GM19328 (cell line): ENCODE data around the gene CARNS1.

Experiments
- ATAC-seq: cut with Tn5 transposase; IDR thresholded peaks from one replicate; pipeline ENCODE4 v1.9.1; 2021; ENCODE audit warnings: mild to moderate bottlenecking, moderate library complexity; ENCODE audit not compliant: unreplicated experiment

The CARNS1 gene

GRCh38 chr11:67408437-67409200, 6.9 kb upstream of the CARNS1 start:
- no peak for ATAC-seq

DNA sequence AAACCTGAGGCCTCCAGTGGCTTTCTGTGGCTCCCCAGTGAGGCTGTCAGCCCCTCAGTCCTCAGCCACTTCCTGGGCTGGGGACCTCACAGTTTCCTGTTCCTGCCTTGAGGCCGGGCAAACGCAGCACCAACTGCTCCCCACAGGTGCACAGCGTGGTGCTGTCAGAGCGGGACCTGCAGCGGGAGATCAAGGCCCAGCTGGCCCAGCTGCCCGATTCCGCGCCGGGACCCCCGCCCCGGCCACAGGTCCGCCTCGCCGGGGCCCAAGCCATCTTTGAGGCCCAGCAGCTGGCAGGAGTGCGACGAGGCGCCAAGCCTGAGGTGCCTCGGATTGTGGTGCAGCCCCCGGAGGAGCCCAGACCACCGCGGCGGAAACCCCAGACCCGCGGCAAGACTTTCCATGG, 6.2 kb upstream of the CARNS1 start:
- no peak for ATAC-seq

GRCh38 chr11:67409781-67410368, 5.6 kb upstream of the CARNS1 start:
- no peak for ATAC-seq

GRCh38 chr11:67410369-67410831, 5.1 kb upstream of the CARNS1 start:
- no peak for ATAC-seq

DNA sequence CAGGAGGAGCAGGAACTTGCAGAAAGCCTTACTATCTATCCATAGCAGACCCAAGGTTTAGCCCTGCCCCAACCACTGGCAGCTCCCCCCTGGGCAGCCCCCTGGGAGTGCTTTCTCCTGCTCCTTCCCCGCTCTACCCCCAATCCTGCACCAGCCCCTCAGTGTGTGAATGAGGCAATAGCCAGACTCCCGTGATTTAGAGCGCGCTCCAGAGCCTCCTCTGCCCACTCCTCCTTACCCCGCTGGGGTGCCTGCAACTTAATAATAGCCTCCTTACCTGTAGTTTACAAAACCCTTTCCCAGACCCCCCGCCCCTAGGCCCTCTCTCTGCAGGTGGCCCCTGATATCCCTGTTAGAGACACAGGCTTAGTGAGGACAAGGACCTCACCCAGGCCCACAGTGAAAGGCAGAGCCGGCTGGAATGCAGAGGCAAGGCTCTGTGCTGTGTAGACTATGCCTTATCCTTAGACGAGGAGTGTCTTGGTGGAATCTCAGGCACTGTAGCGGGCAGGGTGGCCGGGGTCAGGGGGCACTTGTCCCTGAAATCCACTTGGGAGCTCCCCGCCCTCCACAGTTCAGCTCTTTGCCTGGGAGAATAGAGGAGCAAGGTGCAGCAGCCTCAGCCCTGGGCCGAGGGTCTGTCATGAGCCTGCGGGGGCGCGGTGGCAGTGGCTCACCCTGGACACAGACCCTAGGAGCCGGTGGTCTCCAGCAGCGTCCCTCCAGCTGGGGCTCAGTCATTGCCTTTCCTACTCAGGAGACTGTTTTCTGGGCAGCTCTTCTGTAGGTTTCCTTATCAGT, 4.3 kb upstream of the CARNS1 start:
- ATAC-seq: no peak

GRCh38 chr11:67411785-67412152, 3.7 kb upstream of the CARNS1 start:
- ATAC-seq: no peak

DNA sequence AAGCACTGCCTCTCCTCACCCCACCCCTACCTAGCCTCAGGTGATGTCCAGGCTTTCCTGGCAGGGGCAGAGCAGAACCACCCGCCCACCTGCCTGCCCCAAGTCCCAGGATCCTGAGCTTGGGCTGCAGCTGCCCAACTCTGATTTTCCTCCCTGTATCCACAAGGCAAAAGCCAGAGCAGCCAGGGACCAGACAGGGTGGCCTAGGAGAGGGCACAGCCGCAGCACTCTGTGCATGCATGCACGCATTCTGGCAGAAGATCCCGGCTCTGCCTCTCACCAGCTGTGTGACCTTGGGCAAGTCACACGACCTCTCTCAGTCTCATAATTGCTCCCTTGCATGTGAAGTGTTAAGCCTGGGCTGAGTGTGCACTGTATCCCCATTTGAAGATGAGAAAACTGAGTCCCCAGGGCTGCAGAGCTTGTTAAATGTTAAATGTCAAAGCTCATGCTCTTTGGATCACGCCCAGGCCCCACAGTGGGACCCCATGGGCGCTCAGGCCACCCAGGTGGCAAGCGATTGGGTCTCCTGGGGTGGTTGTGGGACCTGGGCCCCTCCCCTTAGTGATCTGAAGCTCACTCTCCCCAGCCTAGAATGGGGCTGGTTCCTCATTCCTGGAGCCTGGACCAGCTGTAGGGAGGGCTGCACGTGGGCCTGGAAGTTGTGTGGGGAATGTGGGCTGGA, 2.8 kb upstream of the CARNS1 start:
- ATAC-seq: no peak

GRCh38 chr11:67413266-67413849, 2.1 kb upstream of the CARNS1 start:
- ATAC-seq: no peak

- no peak for ATAC-seq
Measured at GRCh38 chr11:67416416-67417335, 1.2 kb downstream of the CARNS1 start.

- ATAC-seq: no peak
Measured at GRCh38 chr11:67417425-67417824, 1.9 kb downstream of the CARNS1 start.

DNA sequence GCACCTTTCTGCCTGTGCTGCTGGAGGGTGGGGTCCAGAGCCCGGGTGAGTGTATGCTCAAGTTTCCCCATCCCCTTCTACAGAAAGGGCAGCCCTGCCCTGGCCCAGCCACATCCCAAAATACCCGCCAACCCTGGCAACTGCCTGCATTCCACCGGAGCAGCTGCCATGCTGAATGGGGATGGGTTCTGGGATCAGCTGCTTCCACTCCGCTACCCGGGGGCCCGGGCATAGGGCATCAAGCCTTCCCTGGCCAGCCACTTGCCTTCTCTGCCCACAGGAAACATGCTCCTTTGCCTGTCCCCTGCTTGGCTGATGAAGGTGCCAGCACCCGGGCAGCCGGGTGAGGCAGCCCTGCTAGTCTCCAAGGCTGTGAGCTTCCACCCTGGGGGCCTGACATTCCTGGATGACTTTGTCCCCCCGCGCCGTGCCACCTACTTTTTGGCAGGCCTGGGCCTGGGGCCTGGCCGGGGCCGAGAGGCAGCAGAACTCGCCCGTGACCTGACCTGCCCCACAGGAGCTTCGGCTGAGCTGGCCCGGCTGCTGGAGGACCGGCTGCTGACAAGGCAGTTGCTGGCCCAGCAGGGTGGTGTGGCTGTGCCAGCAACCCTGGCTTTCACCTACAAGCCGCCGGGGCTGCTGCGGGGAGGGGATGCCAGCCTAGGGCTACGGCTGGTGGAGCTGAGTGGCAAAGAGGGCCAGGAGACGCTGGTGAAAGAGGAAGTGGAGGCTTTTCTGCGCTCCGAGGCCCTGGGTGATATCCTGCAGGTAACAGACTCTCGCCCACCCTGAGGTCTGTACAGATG, 3.2 kb downstream of the CARNS1 start:
- ATAC-seq: no peak

DNA sequence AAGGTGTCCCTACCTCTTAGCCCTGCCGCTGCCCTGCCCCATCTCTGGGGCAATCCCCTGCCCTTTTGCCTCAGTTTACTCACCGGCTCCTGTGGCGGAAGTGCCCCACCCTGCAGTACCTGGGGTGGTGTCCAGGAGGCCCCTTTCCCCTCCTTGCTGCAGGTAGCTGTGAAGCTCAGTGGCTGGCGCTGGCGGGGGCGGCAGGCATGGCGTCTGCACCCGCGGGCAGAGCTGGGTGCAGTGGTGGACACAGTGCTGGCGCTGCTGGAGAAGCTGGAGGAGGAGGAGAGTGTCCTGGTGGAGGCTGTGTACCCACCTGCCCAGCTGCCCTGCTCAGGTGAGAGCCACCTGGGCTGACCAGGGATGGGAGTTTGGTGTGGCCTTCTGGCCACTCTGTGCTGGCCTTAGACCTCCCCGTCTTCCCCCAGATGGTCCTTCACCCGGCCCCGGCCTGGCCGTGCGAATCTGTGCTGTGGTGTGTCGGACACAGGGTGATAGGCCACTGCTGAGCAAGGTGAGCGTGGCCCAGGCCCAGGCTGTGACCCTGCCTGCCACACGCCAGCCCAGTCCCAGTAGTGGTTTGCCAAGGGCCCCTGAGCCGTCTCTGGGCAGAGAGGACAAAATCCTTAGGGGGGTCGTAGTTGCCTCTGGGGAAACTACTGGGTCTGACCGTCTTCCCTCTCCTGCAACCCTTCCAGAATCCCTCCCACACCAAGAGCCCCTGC, 4.0 kb downstream of the CARNS1 start:
- ATAC-seq: no peak

- ATAC-seq: no peak
Measured at GRCh38 chr11:67420147-67420645, 4.7 kb downstream of the CARNS1 start.

DNA sequence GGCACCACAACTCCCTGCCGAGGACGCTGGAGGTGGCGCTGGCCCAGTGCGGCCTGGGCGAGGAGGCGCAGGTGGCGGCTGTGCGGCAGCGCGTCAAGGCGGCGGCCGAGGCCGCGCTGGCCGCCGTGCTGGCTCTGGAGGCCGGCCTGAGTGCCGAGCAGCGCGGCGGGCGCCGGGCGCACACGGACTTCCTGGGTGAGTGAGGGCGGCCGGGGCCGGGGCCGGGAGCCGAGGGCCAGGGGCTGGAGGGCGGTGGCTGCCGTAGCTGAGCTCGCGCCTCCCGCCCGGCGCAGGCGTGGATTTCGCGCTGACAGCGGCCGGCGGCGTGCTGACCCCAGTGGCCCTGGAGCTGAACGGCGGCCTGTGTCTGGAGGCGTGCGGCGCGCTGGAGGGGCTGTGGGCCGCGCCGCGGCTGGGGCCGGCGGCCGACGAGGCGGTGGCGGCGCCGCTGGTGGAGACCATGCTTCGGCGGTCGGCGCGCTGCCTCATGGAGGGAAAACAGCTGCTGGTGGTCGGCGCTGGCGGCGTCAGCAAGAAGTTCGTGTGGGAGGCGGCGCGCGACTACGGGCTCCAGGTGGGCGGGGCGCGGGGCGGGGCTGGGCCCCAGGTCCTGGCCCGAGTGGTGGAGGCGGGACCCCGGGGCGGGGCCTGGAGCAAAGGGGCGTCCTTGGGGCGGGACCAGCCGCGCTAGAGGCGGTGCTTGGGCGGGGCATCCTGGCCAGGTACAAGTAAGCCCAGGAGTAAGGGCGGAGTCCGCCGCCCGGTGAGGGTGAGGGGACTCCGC, 5.4 kb downstream of the CARNS1 start:
- peak; percentile 87 for ATAC-seq

DNA sequence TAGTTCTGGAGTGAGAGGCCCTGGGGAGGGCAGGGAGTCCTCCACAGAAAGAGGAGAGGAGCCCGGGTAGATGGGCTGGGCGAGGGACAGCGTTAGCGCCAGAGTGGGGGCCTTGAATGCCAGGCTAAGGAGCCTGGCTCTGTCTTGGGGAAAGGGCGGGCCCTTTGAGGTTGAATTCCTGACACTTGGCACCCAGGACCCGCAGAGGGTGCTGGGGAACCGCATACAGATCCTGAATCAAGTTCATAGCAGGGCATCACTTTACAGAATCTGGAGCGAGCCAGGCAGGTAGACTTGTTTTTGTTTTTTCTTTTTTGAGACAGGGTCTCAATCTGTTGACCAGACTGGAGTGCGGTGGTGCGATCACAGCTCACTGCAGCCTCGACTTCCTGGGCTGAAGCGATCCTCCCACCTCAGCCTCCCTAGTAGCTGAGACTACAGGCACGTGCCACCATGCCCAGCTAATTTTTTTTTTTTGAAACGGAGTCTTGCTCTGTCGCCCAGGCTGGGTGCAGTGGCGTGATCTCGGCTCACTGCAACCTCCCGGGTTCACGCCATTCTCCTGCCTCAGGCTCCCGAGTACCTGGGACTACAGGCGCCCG, 6.1 kb downstream of the CARNS1 start:
- ATAC-seq: no peak

DNA sequence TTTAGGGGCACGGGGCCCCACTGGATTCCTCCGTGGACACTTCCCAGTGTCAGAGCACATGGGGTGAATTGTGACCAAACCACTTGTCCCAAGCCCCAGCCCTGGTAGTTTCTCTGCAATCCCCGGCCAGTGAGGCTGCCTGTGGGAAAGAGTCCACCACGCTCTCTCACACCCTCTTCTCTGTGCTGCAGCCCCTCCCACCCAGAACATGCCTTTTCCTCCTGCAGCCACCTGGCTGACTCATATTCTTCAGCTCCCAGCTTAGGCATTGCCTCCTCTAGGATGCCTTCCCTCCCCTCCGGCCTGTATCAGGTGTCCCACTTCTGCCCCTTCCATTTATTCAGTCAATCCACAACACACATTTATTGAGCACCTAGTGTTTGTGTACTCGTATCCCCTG, 7.4 kb downstream of the CARNS1 start:
- no peak for ATAC-seq

GRCh38 chr11:67423466-67423865, 8.0 kb downstream of the CARNS1 start:
- no peak for ATAC-seq
